VCaP (cell line): ENCODE results near the gene ZNF816.

Source experiments
- H3K27ac ChIP-seq: fragments of 450-650 bp; 2 replicates; pipeline ENCODE4 v1.5.1; 2017
- CTCF ChIP-seq: fragments of 450-650 bp; conservative IDR thresholded peaks from 2 replicates; pipeline ENCODE4 v1.5.1; 2017; ENCODE audit warnings: mild to moderate bottlenecking, moderate library complexity

The ZNF816 gene

GRCh38 chr19:52957591-52957990, 5.1 kb downstream of the ZNF816 start:
- no peak for TF ChIP-seq CTCF
- no peak overlapping the region for H3K27ac ChIP-seq

GRCh38 chr19:52956917-52957316, 5.8 kb downstream of the ZNF816 start:
- H3K27ac ChIP-seq: no peak overlapping the region
- no peak for TF ChIP-seq CTCF

- no peak overlapping the region for H3K27ac ChIP-seq
- no peak for TF ChIP-seq CTCF
Observed at GRCh38 chr19:52949422-52949821, 13.3 kb downstream of the ZNF816 start.

GRCh38 chr19:52948025-52948770, 14.5 kb downstream of the ZNF816 start:
- TF ChIP-seq CTCF: no peak

GRCh38 chr19:52946322-52947310, 16.1 kb downstream of the ZNF816 start:
- peak; percentile 17; the same call in 1 of the 2 replicates for TF ChIP-seq CTCF

More at GRCh38 chr19:52948025-52948770, 14.5 kb downstream of the ZNF816 start:
- no peak overlapping the region for H3K27ac ChIP-seq

GRCh38 chr19:52945652-52946321, 16.9 kb downstream of the ZNF816 start:
- peak overlapping the region; percentile 100 for H3K27ac ChIP-seq
- no peak for TF ChIP-seq CTCF

More at GRCh38 chr19:52946322-52947310, 16.1 kb downstream of the ZNF816 start:
- peak overlapping the region; percentile 100 for H3K27ac ChIP-seq

GRCh38 chr19:52944703-52945493, 17.8 kb downstream of the ZNF816 start:
- H3K27ac ChIP-seq: peak overlapping the region; percentile 100
